Posterior vena cava (tissue), 2 donors: ENCODE data around the gene RAP1A. TPM values are rescaled to one million over a fixed set of nuclear protein-coding genes. Genes with fewer than 3 reads are reported as not detected.

ENCODE experiments used
- DNase-seq: peaks from one replicate; pipeline ENCODE4 v3.0.0-alpha.2; 2020; ENCODE audit warnings: low spot score
- intact Hi-C, 2 donors: fragments of 100-400 bp; cut with DNase I; formaldehyde crosslinking; loops; one replicate each; pipeline versions ENCODE4 v1.14.1 to v1.14.2; 2022 to 2023
- total RNA-seq, 2 donors: library from RNA; stranded (reverse); fragmentation: NEBNext Ultra II Directional; extraction: Animal tissue kit (Norgen Biotek cat#: 25700); gene quantifications; one replicate each; pipeline ENCODE4 v1.2.1, GENCODE V29; 2021
- donor health status: DM: yes; HTN: yes; CAD: no.
- donor health status: DM: yes; HTN: yes; CAD: no.

RAP1A gene
- total RNA-seq, 2 donors from 2014 or later = 187 to 227 TPM

DNA sequence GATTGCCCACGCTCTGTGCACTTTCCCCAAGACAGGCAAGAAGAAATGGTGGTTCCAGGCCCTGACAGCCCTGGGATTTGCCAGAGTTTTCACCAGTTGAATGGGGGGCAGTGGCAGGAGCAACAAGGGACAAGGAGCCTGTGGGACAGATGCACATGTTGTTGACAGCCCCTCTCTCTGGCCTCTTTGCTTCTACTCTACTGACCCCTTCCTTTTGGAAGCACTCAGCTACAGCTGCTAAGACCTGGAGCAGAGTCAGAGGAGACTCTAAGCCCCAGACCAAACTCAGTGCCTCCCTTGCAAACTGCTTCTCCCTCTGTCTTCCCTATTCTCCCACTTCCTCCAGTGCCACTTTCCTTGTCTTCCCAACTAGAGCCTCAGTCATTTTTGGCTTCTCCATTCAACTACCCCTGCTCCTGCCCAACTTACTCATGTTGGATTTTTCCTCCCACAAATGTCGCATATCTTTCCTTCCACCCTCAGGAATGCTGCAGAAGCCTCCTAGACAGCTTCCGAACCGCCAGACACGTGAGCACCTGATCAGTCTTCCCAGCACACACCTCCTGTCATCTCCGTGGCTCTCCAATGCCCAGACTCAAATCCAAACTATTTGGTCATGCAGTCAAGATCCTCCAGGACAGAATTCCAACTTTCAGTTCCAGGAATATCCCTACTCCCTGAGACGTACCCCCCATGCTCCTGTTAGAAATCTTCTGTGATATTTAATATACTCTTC, 110.5 kb downstream of the RAP1A start:
- intact Hi-C loops = no loop called here
- peak; percentile 30 for DNase-seq

GRCh38 chr1:111730706-111731105, 111.1 kb downstream of the RAP1A start:
- DNase-seq = no peak
- intact Hi-C loops = no loop called here

DNA sequence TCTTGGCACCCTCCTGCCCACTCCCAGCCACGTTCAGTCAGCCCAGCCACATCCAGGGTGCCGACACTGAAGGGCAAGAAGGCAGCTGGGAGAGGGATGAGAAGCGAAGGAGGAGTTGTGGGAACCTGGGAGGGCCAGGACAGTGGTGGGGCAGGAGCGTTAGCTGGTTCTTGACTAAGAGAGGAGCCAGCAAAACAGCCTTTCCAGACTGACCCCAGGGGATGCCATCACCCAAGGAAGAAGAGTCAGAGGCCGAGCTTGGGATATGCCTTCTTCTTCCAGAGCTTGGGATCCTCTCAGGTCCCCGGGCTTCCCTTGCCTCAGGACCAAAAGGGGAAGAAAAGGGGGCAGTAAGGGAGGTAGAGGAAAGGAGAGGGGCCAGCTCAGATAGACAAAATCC, 112.4 kb downstream of the RAP1A start:
- intact Hi-C loops = no loop called here
- no peak for DNase-seq

GRCh38 chr1:111732718-111733117, 113.1 kb downstream of the RAP1A start:
- no peak for DNase-seq
- intact Hi-C loops = no loop called here

GRCh38 chr1:111733183-111733991, 113.8 kb downstream of the RAP1A start:
- intact Hi-C loops = no loop called here
- no peak for DNase-seq

DNA sequence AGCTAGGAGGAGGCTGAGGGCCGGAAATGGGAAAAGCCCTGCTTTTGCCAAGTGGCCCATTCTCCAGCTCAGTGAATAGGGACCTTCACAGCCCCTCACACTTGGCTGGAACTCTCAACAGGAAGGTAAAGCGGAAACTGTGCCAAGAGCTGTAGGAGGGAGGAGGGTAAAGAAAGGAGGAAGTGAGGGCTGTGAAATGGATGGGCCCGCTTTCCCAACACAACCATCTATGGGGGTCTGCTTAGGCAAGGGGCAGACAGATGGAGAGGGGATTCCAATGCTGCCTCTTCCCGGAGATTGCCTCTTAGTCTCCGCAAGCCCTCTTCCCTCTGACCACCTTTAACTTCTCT, 114.4 kb downstream of the RAP1A start:
- DNase-seq = no peak
- intact Hi-C loops = no loop called here

GRCh38 chr1:111734426-111734825, 114.8 kb downstream of the RAP1A start:
- intact Hi-C loops = no loop called here
- DNase-seq = no peak

DNA sequence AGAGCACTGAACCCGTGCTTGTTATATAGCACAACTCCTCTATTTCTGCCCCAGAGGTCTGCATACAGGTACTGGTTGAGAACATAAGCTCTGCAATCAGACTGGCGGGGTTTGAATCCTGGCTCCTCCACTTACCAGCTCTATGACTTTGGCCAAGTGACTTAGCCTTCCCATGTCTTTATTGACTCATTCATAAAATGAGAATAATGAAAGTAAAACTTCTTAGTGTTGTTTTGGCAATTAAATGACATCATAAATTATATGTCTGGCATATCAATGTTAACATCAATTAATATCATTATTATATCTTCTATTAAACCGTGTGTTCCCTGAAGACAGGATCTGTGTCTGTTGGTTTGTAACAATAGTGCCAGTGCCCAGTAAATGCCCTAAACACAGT, 115.3 kb downstream of the RAP1A start:
- intact Hi-C loops = no loop called here
- no peak for DNase-seq

DNA sequence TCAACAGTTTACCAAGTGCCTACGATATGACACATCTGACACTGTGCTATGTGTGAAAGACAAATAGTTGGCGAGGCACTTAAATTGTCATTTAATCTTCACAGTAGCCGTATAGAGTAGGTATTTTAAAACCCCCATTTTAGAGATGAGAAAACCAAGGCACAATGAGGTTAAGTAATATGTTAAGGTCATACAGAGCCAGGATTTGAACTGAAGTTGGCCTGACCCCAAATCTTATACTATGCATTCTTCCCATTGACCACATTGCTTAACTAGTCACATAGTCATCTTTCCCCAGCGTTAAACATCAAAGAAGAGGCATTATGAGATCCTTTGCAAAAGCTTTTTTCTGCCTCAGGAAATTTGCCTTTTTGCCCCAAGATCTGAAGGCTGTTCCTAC, 115.7 kb downstream of the RAP1A start:
- intact Hi-C loops = no loop called here

GRCh38 chr1:111735858-111736544, 116.4 kb downstream of the RAP1A start:
- intact Hi-C loops = no loop called here
- DNase-seq = no peak

More for the DNA sequence above, 115.7 kb downstream of the RAP1A start:
- no peak for DNase-seq

GRCh38 chr1:111736548-111737215, 117.1 kb downstream of the RAP1A start:
- intact Hi-C loops = no loop called here
- no peak for DNase-seq

- intact Hi-C loops = no loop called here
- no peak for DNase-seq
Observed at GRCh38 chr1:111737216-111738132, 117.9 kb downstream of the RAP1A start.

- DNase-seq = no peak
- intact Hi-C loops = no loop called here
Observed at GRCh38 chr1:111738133-111738435, 118.5 kb downstream of the RAP1A start.

- peak; percentile 90 for DNase-seq
- intact Hi-C loops = no loop called here
Observed at GRCh38 chr1:111738436-111739193, 119.0 kb downstream of the RAP1A start.

GRCh38 chr1:111739194-111739924, 119.8 kb downstream of the RAP1A start, which contains the start of gene INKA2:
Gene INKA2, minus strand, starts transcription at chr1:111739395. Its CDS starts 153 bp downstream, at chr1:111739242.
- DNase-seq = peak; percentile 95
- intact Hi-C loops = no loop called here

- intact Hi-C loops = loop anchor here in 1 of 2 donors (10.0 kb wide), 1 partner anchor 235 kb away; the partner anchor contains the start of genes ADORA3 and TMIGD3
Observed at GRCh38 chr1:111739925-111740765, 120.6 kb downstream of the RAP1A start.

More at GRCh38 chr1:111739925-111740765, 120.6 kb downstream of the RAP1A start:
- DNase-seq = peak; percentile 89
